TTC549 (cell line): ENCODE results near the gene UNC80.

Source experiments
- FAIRE-seq: peaks from 2 replicates; lab custom pipeline; 2012; peaks lifted over from hg19 to GRCh38; lab: Jason Lieb, UNC

UNC80 gene

DNA sequence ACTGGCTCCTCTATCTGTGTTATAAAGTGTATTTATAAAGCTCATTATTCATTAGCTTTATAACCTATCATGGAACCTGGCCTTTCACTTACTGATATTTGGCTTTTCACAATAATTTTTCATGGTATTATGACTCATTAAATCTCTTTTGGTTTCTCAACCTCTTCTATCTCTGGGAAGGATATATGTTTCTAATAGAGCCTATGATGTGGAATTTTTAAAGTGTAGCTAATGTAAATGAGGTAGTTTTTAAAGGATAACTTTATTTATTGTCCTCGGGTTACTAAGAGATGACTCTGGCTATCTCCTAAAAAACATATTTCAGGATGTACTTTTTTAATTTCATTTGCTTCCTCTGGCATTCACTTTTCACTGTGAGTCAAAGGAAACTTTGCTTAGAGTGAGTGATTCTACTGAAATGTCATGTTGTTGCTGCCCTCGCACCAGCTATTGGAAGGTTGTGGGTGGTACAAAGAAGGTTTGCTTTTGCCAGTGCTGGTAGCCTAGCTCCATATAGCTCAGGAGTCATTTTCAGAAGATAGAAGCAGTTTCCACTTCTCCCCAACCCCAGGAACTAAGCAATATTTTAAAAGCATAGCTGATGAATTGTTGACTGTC, 145.6 kb downstream of the UNC80 start:
- no peak for FAIRE-seq

- FAIRE-seq = no peak
Measured at GRCh38 chr2:209918251-209918650, 146.6 kb downstream of the UNC80 start.

- FAIRE-seq = no peak
Measured at GRCh38 chr2:209922116-209922515, 150.5 kb downstream of the UNC80 start.

GRCh38 chr2:209929369-209929768, 157.7 kb downstream of the UNC80 start:
- FAIRE-seq = no peak

GRCh38 chr2:209933499-209934483, 162.2 kb downstream of the UNC80 start:
- FAIRE-seq = no peak

DNA sequence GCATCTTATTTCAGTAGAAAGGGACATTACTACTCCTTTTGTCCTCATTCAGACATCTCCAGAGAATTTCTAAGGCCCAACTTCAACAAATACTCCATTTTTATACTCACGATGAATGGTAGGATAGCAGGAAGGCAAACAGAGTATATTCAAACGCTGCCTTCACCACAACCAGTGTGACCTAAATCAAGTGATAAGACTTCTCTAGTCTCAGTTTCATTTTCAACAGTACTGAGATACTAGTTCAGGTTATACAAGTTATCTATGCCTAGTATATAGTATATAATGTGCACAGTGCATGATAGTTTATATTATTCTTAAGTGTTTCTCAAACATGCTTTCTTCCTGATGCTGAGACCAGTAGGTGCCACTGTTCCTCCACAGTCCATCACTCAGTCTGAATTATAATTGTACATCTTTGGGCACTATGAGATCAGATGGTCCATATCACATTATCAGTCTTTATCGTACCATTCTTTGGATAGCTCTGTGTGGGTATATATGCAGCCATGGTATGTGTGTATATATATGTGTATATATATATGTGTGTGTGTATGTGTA, 164.6 kb downstream of the UNC80 start:
- FAIRE-seq = no peak

DNA sequence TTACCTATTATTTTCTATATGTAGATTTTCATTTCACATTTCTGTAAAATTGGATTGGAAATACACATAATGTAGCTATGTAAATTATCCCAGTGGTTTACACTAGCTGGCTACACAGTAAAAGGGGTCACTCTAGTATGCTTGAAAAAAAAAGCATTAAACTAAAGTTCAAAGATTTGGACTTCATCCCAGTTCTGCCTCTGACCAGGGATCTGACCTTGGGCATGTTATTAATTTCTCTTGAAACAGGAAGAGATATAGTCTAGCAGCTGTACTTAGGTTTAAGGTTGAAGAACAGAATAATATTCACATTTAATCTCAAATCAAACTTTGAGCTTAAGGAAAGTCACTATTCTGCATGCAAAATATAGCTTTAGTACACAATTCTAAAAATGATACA, 166.3 kb downstream of the UNC80 start:
- no peak for FAIRE-seq

GRCh38 chr2:209938906-209939305, 167.3 kb downstream of the UNC80 start:
- FAIRE-seq = no peak

- FAIRE-seq = no peak
Measured at GRCh38 chr2:209940936-209941335, 169.3 kb downstream of the UNC80 start.

DNA sequence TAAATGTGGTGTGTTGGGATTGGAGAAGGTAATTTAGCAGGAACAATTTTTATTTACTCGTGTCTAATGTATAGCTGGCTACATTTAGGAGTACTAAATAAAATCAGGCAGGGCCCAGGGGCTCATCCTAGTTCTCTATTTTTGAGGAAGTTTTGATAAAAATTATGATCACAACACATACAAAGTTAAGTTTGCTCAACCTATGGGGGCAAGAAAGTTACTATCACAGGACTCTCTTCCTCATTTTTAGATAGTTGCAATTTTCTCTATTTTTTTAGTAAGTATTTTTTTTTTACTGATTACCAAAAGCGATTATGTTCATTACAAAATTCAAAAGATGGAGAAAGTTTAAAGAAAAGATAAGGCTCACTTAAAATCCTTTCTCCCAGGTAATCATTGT, 170.8 kb downstream of the UNC80 start:
- no peak for FAIRE-seq

GRCh38 chr2:209942936-209943605, 171.4 kb downstream of the UNC80 start:
- no peak for FAIRE-seq

DNA sequence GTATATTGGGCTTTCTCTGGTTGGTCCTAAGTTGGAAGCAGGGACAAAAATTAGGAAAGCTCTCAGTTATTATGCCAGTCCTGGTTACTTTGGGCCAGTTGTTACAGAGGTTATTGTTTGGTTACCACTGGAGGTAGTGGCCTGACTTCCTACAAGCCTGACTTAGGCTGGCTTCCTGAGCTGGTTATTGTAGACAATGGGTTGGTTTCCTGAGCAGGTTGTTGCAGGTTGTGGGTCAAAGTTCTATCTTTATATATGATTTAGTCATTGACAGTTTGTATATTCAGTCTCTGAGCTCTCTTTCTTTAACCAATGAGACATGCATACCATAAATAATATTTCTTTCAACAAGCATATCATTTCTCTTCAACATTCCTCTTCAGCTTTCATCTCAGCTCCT, 172.1 kb downstream of the UNC80 start:
- no peak for FAIRE-seq

DNA sequence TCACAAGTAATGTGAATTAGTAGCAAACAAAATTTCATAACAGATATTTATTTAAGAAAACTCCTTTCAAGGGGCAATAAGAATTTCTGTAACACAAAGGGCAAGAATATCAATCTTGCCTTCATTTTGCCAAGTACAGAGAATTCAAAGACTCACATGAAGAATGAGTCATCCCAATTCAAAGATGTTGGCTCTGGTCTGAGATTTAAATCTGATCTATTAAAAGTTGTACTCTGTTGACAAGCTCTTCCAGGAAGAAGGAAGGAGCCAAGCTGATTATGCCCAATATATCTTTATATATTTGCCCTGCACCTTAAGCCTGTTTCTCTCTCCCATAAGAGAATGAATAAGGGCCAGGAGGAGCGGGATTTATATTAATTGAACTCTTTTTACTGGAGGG, 174.9 kb downstream of the UNC80 start:
- no peak for FAIRE-seq

DNA sequence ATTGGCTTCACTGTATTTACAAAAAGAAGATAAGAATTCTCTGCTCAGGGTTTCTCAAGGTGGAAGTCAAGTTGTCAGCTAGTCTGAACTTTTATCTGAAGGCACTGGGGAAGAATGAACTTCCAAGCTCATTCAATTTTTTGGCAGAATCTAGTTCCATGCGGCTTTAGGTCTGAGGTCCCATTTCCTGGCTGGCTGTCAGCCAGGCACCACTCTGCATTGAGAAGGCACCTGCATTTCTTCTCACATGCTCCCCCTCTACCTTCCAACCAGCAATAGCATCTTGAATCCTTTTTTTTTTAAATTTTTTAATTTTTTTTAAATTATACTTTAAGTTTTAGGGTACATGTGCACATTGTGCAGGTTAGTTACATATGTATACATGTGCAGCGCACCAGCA, 184.6 kb downstream of the UNC80 start:
- no peak for FAIRE-seq

- no peak for FAIRE-seq
Measured at GRCh38 chr2:209958016-209958415, 186.4 kb downstream of the UNC80 start.

DNA sequence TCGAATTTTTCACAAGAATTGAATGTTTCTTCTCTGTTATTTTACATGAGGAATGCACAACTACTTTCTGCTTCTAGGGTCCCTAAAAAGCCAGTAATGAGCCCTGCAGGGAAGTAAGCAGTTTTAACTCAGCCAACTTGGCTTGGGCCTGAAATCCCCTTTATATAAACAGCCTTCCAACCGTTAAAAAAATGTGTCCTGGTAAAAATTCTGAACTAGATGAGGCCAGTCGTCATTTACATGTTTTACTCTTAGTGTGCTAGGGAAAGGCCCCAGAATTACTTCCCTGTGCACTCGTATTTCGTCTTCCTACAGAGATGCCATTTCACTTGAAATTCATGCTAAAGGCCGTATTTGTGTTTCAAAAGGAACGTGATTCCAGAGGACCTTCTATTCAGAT, 188.4 kb downstream of the UNC80 start:
- no peak for FAIRE-seq

- FAIRE-seq = no peak
Measured at GRCh38 chr2:209960676-209961630, 189.3 kb downstream of the UNC80 start.

- no peak for FAIRE-seq
Measured at GRCh38 chr2:209965723-209966122, 194.1 kb downstream of the UNC80 start.

GRCh38 chr2:209969692-209970091, 198.1 kb downstream of the UNC80 start:
- FAIRE-seq = no peak

- FAIRE-seq = no peak
Measured at GRCh38 chr2:209970271-209970670, 198.6 kb downstream of the UNC80 start.

GRCh38 chr2:209970711-209971110, 199.1 kb downstream of the UNC80 start:
- FAIRE-seq = no peak

DNA sequence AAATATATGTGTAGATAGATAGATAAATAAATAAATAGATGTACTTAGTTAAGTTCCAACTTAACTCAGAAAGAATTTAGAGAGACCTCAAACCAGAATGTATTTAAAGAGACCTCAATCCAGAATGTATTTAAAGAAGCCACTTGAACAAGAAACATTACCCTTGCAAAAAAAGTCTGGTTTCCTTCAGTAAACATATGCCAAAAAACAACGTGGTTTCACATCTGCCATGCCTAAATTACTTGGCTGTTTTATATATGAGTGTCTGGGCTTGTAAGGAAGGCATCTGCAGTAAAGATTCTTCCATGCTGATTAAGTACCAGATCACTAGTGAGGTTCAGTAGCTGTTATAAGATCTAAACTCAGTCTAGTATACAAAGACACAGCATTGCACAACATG, 201.7 kb downstream of the UNC80 start:
- FAIRE-seq = no peak
